Left ventricle myocardium inferior (tissue), 1 donor: ENCODE data around the gene CAMK4. TPM values are rescaled to one million over a fixed set of nuclear protein-coding genes. Genes with fewer than 3 reads are reported as not detected.
A peak's percentile ranks its signal among the peaks of the same experiment; 100 is the strongest.

Experiments used
- DNase-seq: peaks from one replicate; pipeline ENCODE4 v3.0.0-alpha.2; 2020
- H3K27ac ChIP-seq: fragments of 200-600 bp; replicated peaks from 2 replicates; pipeline ENCODE4 v1.8.0; 2021
- H3K27me3 ChIP-seq: fragments of 200-600 bp; 2 replicates; pipeline ENCODE4 v1.8.0; 2021; ENCODE audit warnings: low read depth
- H3K36me3 ChIP-seq: fragments of 200-600 bp; 2 replicates; pipeline ENCODE4 v1.8.0; 2021
- H3K4me1 ChIP-seq: fragments of 200-600 bp; 2 replicates; pipeline ENCODE4 v1.8.0; 2021
- H3K4me3 ChIP-seq: fragments of 200-600 bp; 2 replicates; pipeline ENCODE4 v1.8.0; 2021; ENCODE audit warnings: mild to moderate bottlenecking, moderate library complexity
- H3K9me3 ChIP-seq: fragments of 200-600 bp; replicated peaks from 2 replicates; pipeline ENCODE4 v1.8.0; 2021
- CTCF ChIP-seq: fragments of 200-600 bp; IDR thresholded peaks from 2 replicates; pipeline ENCODE4 v1.8.0; 2021; ENCODE audit warnings: antibody characterized with exemption, mild to moderate bottlenecking, borderline replicate concordance
- intact Hi-C: fragments of 100-400 bp; cut with micrococcal nuclease; formaldehyde crosslinking; loops from one replicate; pipeline ENCODE4 v1.11.0; 2022
- long read RNA-seq: library from polyadenylated mRNA; unstranded; transcript quantifications from one replicate; pipeline ENCODE4 v2.0.0, GENCODE V29; 2021
- total RNA-seq: library from RNA; stranded (reverse); fragmentation: NEBNext Ultra II Directional; extraction: Animal tissue kit (Norgen Biotek cat#: 25700); gene quantifications from one replicate; pipeline ENCODE4 v1.2.1, GENCODE V29; 2021
- donor health status: DM: no; HTN: yes; CAD: no; lungs with severe emphysema.

The CAMK4 gene
- 0.36 TPM for total RNA-seq
- long read RNA-seq = 0 reads

GRCh38 chr5:111223787-111224560 is at the start of gene CAMK4:
TSS of gene CAMK4 (plus strand) at chr5:111224384. CDS start at chr5:111224484, 100 bp downstream.
- Histone ChIP-seq H3K4me1 (peaks cover 12% of the 10 kb centered on the region), H3K9me3 (no peaks in the 10 kb centered on the region), H3K27ac (no peak within 1 kb of the TSS), H3K4me3 (peak within 1 kb of the TSS; percentile 67), H3K27me3 (peaks cover 53% of the 10 kb centered on the region), H3K36me3 (no peaks in the 10 kb centered on the region)
- intact Hi-C loops = no loop called here
- peak; percentile 62 for DNase-seq
- peak; percentile 27 for TF ChIP-seq CTCF

- TF ChIP-seq CTCF = no peak
- Histone ChIP-seq H3K9me3 (no peaks in the 10 kb centered on the region), H3K4me1 (no peaks in the 10 kb centered on the region), H3K36me3 (no peaks in the 10 kb centered on the region), H3K27ac (no peak overlapping the region), H3K27me3 (no peaks in the 10 kb centered on the region), H3K4me3 (no peak overlapping the region)
- intact Hi-C loops = no loop called here
- DNase-seq = no peak
Measured at GRCh38 chr5:111183064-111183463, 41.1 kb upstream of the CAMK4 start.

- Histone ChIP-seq H3K27me3 (no peaks in the 10 kb centered on the region), H3K36me3 (no peaks in the 10 kb centered on the region), H3K4me3 (no peak overlapping the region), H3K27ac (no peak overlapping the region), H3K9me3 (no peaks in the 10 kb centered on the region), H3K4me1 (no peaks in the 10 kb centered on the region)
- intact Hi-C loops = no loop called here
- no peak for DNase-seq
- TF ChIP-seq CTCF = no peak
Measured at GRCh38 chr5:111187079-111187478, 37.1 kb upstream of the CAMK4 start.

GRCh38 chr5:111194053-111194452 is 30.1 kb upstream of the CAMK4 start:
- Histone ChIP-seq H3K9me3 (no peaks in the 10 kb centered on the region), H3K27me3 (peaks cover 5% of the 10 kb centered on the region), H3K4me3 (no peak overlapping the region), H3K4me1 (no peaks in the 10 kb centered on the region), H3K27ac (no peak overlapping the region), H3K36me3 (no peaks in the 10 kb centered on the region)
- no peak for TF ChIP-seq CTCF
- DNase-seq = no peak
- intact Hi-C loops = no loop called here

GRCh38 chr5:111194925-111195324 is 29.3 kb upstream of the CAMK4 start:
- TF ChIP-seq CTCF = no peak
- H3K27ac ChIP-seq = no peak overlapping the region
- H3K4me3 ChIP-seq = no peak overlapping the region
- DNase-seq = no peak
- H3K36me3 ChIP-seq = no peaks in the 10 kb centered on the region
- intact Hi-C loops = no loop called here
- H3K27me3 ChIP-seq = peaks cover 5% of the 10 kb centered on the region
- H3K9me3 ChIP-seq = no peaks in the 10 kb centered on the region
- no peaks in the 10 kb centered on the region for H3K4me1 ChIP-seq
